Stimulated activated CD4-positive, alpha-beta T cell treated with anti-CD3 and anti-CD28 coated beads, Interleukin-1b, Interleukin-23, amount 100 ng/mL, for 4 hours (primary cell): ENCODE measurements around the gene CALML3.
"Not testable (repeated sequence)": the region's sequence is repeated elsewhere in the genome, so short reads cannot be mapped to it uniquely, and the experiment has no call there.

Source experiments
- DNase-seq, 2 donors: peaks; one replicate each; pipeline ENCODE4 v3.0.0-alpha.2; 2020; ENCODE audit warnings: low read depth in 2 of 2

CALML3 gene

GRCh38 chr10:5553400-5554170 lies 28.8 kb downstream of the CALML3 start:
- DNase-seq, result no peak

- no peak for DNase-seq
Observed at GRCh38 chr10:5555021-5555510, 30.3 kb downstream of the CALML3 start.

GRCh38 chr10:5555881-5556280 lies 31.1 kb downstream of the CALML3 start:
- no peak for DNase-seq

- DNase-seq, result no peak
Observed at GRCh38 chr10:5556576-5556975, 31.8 kb downstream of the CALML3 start.

- DNase-seq, result no peak
Observed at GRCh38 chr10:5557040-5557721, 32.4 kb downstream of the CALML3 start.

- DNase-seq, result no peak
Observed at GRCh38 chr10:5557799-5558771, 33.3 kb downstream of the CALML3 start.

GRCh38 chr10:5559022-5559421 lies 34.3 kb downstream of the CALML3 start:
- DNase-seq, result not testable (repeated sequence)

GRCh38 chr10:5559642-5560141 lies 34.9 kb downstream of the CALML3 start:
- no peak for DNase-seq

GRCh38 chr10:5560142-5560816 lies 35.5 kb downstream of the CALML3 start:
- DNase-seq, result no peak

- DNase-seq, result no peak
Observed at GRCh38 chr10:5560817-5561703, 36.3 kb downstream of the CALML3 start.

GRCh38 chr10:5561704-5562645 lies 37.2 kb downstream of the CALML3 start:
- no peak for DNase-seq

- no peak for DNase-seq
Observed at GRCh38 chr10:5563321-5563961, 38.7 kb downstream of the CALML3 start.

- DNase-seq, result peak; percentile 23 to 33
Observed at GRCh38 chr10:5563991-5564536, 39.3 kb downstream of the CALML3 start.

GRCh38 chr10:5564537-5565204 lies 39.9 kb downstream of the CALML3 start:
- no peak for DNase-seq

- no peak for DNase-seq
Observed at GRCh38 chr10:5565205-5565545, 40.4 kb downstream of the CALML3 start.

GRCh38 chr10:5565671-5566581 lies 41.2 kb downstream of the CALML3 start:
- no peak for DNase-seq

- no peak for DNase-seq
Observed at GRCh38 chr10:5566614-5567013, 41.9 kb downstream of the CALML3 start.
